ENCODE data around the gene SREBF1.

SREBF1 gene

GRCh38 chr17:17844079-17844478 is 7.3 kb upstream of the SREBF1 start:
- TF ChIP-seq, protein P1, sequence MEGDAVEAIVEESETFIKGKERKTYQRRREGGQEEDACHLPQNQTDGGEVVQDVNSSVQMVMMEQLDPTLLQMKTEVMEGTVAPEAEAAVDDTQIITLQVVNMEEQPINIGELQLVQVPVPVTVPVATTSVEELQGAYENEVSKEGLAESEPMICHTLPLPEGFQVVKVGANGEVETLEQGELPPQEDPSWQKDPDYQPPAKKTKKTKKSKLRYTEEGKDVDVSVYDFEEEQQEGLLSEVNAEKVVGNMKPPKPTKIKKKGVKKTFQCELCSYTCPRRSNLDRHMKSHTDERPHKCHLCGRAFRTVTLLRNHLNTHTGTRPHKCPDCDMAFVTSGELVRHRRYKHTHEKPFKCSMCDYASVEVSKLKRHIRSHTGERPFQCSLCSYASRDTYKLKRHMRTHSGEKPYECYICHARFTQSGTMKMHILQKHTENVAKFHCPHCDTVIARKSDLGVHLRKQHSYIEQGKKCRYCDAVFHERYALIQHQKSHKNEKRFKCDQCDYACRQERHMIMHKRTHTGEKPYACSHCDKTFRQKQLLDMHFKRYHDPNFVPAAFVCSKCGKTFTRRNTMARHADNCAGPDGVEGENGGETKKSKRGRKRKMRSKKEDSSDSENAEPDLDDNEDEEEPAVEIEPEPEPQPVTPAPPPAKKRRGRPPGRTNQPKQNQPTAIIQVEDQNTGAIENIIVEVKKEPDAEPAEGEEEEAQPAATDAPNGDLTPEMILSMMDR (conservative IDR thresholded peaks at IDR 0.05): no peak
- no peak overlapping the region for H3K27ac ChIP-seq

DNA sequence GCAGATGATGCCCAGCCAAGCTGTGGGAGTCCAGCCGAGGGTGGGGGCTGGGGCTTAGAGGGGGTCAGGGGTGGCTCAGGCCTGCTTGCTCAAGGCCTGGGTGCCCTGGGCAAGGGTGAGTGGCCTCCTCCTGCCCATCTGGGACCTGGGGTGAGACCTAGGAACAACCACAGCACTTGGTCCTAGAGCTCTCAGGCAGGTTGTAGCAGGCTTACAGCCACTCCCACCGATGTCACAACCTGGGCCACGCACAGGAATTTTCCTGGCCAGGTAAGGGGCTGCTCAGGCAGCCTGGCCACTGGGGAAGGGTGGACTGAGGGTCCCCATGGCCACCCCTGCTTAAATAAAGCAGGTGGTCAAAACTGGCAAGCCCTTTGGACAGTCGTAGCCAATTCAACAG is 6.3 kb upstream of the SREBF1 start:
- H3K27ac ChIP-seq: peak overlapping the region; percentile 96; the same call in 1 of the 2 replicates
- TF ChIP-seq, protein P1 (conservative IDR thresholded peaks at IDR 0.05): no peak

DNA sequence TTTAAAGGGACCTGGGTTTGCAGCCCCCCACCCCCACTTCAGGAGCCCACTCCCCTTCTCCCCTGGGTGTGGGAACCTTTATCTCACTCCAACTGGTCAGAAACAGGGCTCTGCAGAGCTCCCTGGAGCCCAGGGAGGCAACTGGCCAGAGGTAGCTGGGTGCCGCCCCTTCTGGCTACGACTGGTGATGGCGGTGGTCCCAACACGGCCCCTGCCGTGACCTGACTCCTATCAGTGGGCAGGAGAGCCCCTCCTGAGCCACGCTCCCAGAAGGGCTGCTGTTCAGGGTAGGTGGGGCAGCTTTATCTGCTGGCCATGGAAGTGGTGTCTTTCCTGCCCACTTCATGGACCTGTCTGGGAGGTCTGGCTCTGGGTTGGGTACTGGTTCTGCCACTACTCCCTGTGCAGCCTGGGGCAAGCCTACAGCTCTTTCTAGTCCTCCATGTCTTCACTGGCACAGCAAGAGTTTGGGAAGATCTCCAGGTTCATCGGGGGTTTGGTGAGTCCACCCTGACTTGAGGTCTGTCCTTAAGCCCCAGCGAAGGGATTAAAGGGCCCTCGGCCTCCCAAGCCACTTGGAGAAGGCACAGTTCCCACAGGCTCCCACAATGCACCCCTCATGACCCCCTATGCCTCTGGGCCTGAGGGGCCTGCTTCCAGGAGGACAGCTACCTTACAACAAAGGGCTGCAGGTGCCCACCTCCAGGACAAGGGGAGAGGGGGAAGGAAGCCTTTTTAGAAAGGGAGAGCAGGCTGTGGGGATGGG is 5.5 kb upstream of the SREBF1 start:
- TF ChIP-seq, protein P1 (conservative IDR thresholded peaks at IDR 0.05): no peak
- H3K27ac ChIP-seq: peak overlapping the region; percentile 96

- TF ChIP-seq, protein P1 (conservative IDR thresholded peaks at IDR 0.05): no peak
- peak overlapping the region; percentile 96 for H3K27ac ChIP-seq
Observed at GRCh38 chr17:17841601-17842025, 4.8 kb upstream of the SREBF1 start.

- peak overlapping the region; percentile 96 for H3K27ac ChIP-seq
- TF ChIP-seq, protein P1 (conservative IDR thresholded peaks at IDR 0.05): no peak
Observed at GRCh38 chr17:17840751-17841591, 4.2 kb upstream of the SREBF1 start.

DNA sequence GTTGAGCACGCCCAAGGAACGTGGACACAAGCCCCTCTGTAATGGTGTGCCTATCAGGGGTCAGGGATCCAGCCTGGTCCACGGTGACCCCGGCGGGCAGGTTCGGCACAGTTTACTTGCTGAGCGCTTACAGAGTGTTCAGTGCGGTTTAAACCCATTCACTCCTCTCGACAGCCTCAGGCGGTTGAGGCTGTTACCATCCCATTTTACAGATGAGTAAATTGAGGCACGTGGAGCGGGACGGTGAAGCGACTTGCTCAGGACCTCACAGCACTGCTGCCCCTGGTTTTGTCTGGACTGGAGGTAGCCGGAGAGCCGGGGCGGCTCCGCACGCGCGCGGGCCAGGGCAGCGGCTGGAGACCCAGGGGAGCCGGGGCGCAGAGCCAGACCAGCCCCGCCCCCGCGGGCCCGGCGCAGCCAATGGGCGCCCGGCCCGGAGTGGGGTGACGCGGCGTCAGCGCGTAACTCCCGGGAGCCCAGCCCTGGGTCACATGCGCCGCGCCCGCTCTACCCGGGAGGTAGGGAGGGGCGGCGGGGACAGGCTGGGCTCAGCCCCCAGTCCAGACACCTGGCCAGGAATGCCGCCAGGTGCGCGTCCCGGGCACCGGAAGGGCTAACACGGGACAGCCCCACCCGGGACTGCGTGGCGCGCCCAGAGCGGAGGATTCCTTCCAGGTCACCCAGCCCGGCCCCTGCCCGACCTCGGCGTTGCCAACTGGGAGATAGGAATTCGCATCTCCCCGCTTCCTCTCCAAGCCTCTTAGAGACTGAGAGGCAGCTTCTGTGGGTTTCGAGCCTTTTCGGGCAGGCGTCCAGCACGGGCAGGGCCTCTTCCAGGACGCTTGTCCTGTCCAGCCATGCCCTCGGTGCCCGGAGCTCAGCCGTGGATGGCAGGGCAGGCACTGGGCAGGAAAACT is 3.3 kb upstream of the SREBF1 start:
- TF ChIP-seq, protein P1 (conservative IDR thresholded peaks at IDR 0.05): no peak
- peak overlapping the region; percentile 96 for H3K27ac ChIP-seq

Measured in VCaP (cell line).